AG10803 (cell line): Measurements from ENCODE around the gene MED9.

Experiments used
- DNase-seq: peaks from one replicate; pipeline ENCODE4 v3.0.0; 2010; ENCODE audit warnings: low read depth
- H3K4me3 ChIP-seq: 2 replicates; pipeline ENCODE4 v1.5.1; 2011; ENCODE audit warnings: mild to moderate bottlenecking, low read length, control low read depth
- CTCF ChIP-seq: conservative IDR thresholded peaks from 2 replicates; pipeline ENCODE4 v1.5.1; 2011; ENCODE audit warnings: mild to moderate bottlenecking, low read length, control low read depth, inconsistent platforms

MED9 gene

DNA sequence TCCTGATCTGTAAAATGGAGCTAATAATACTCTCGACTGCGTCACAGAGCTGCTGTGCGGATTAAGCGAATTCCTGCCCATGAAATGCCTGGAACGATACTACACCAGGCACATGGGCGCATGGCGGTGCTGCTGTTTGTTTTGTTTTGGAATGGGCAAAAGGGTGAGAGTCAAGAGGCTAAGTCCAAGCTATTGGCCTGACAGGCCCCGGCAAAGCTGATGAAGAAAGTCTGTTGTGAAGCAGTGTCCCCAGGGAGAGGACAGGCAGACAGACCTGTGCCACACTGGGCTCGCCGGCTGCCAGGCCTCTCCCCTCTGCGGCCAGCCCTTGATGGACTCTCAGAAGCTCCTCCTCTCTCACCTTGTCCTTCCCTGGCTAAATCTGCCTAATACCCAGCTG is 50.7 kb downstream of the MED9 start:
- TF ChIP-seq CTCF, result no peak

GRCh38 chr17:17527956-17528500 is 51.2 kb downstream of the MED9 start:
- DNase-seq, result no peak
- TF ChIP-seq CTCF, result no peak
- no peak overlapping the region for H3K4me3 ChIP-seq

More for the DNA sequence above, 50.7 kb downstream of the MED9 start:
- H3K4me3 ChIP-seq, result no peak overlapping the region
- no peak for DNase-seq

- DNase-seq, result no peak
- TF ChIP-seq CTCF, result no peak
- no peak overlapping the region for H3K4me3 ChIP-seq
These were observed 52.2 kb downstream of the MED9 start for GRCh38 chr17:17528696-17529652.

DNA sequence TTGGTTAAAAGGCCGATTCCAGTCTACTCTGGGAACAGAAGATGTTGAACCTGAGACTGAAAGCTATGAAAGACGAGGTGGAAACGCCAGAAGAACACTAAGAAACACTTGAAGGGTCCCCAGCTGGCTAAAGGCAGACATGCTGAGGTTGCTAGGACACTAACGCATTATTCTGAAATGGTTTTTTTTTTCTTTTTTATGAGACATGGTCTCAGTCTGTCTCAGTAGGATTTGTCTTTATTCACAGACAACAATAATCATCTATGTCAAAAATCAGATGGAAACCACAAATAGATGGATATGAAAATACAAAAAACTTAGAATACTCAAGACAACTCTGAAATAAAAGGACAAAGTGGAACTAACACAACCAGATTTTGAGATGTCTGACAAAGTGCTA is 54.4 kb downstream of the MED9 start:
- H3K4me3 ChIP-seq, result no peak overlapping the region
- no peak for TF ChIP-seq CTCF
- DNase-seq, result no peak

- H3K4me3 ChIP-seq, result no peak overlapping the region
- no peak for TF ChIP-seq CTCF
- no peak for DNase-seq
These were observed 56.2 kb downstream of the MED9 start for GRCh38 chr17:17532991-17533390.

- DNase-seq, result no peak
- TF ChIP-seq CTCF, result no peak
- no peak overlapping the region for H3K4me3 ChIP-seq
These were observed 57.2 kb downstream of the MED9 start for GRCh38 chr17:17533901-17534441.
